ENCODE measurements around the gene TRAPPC12. TPM values are rescaled to one million over a fixed set of nuclear protein-coding genes. Genes with fewer than 3 reads are reported as not detected.

The TRAPPC12 gene
- total RNA-seq, 1 experiment from 2014 or later: 72.8 TPM

- Mint-ChIP-seq H3K4me1 (no peaks in the 10 kb centered on the region), H3K27me3 (ENCODE audit: low read depth) (no peaks in the 10 kb centered on the region), H3K27ac (no peak overlapping the region), H3K36me3 (peaks cover 23% of the 10 kb centered on the region), H3K4me3 (no peak overlapping the region), H3K9me3 (no peaks in the 10 kb centered on the region)
- POLR2A ChIA-PET: no interaction called here
- ATAC-seq: no peak
- no peak for DNase-seq (ENCODE audit: low spot score)
- TF ChIP-seq E2F4 (CRISPR knock-in tag; IDR thresholded peaks at IDR 0.05; ENCODE audit: borderline replicate concordance, low read depth) (no peak), ZNF416 (CRISPR knock-in tag; IDR thresholded peaks at IDR 0.05) (no peak), TP53 (CRISPR knock-in tag; IDR thresholded peaks at IDR 0.05) (no peak), GABPB1 (CRISPR knock-in tag; IDR thresholded peaks at IDR 0.05) (no peak), ATF1 (CRISPR knock-in tag; IDR thresholded peaks at IDR 0.05) (no peak), ZBTB21 (CRISPR knock-in tag; IDR thresholded peaks at IDR 0.05; ENCODE audit: borderline replicate concordance) (no peak), HMGA2 (CRISPR knock-in tag; IDR thresholded peaks at IDR 0.05) (no peak), FOXK1 (CRISPR knock-in tag; IDR thresholded peaks at IDR 0.05) (no peak), IRF2 (CRISPR knock-in tag; IDR thresholded peaks at IDR 0.05; ENCODE audit: borderline replicate concordance, low read depth) (no peak), SOX15 (CRISPR knock-in tag; IDR thresholded peaks at IDR 0.05) (no peak), RORB (CRISPR knock-in tag; IDR thresholded peaks at IDR 0.05) (no peak), RELA (CRISPR knock-in tag; IDR thresholded peaks at IDR 0.05; ENCODE audit: borderline replicate concordance) (no peak), FOXJ3 (CRISPR knock-in tag; IDR thresholded peaks at IDR 0.05; ENCODE audit: borderline replicate concordance) (no peak), ZNF121 (CRISPR knock-in tag; IDR thresholded peaks at IDR 0.05) (no peak), NFATC4 (CRISPR knock-in tag; IDR thresholded peaks at IDR 0.05) (no peak), ELF4 (CRISPR knock-in tag; IDR thresholded peaks at IDR 0.05; ENCODE audit: low read depth) (no peak)
- TF ChIP-seq, protein P1, sequence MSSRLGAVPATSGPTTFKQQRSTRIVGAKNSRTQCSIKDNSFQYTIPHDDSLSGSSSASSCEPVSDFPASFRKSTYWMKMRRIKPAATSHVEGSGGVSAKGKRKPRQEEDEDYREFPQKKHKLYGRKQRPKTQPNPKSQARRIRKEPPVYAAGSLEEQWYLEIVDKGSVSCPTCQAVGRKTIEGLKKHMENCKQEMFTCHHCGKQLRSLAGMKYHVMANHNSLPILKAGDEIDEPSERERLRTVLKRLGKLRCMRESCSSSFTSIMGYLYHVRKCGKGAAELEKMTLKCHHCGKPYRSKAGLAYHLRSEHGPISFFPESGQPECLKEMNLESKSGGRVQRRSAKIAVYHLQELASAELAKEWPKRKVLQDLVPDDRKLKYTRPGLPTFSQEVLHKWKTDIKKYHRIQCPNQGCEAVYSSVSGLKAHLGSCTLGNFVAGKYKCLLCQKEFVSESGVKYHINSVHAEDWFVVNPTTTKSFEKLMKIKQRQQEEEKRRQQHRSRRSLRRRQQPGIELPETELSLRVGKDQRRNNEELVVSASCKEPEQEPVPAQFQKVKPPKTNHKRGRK (CRISPR knock-in tag; IDR thresholded peaks at IDR 0.05; ENCODE audit: borderline replicate concordance): no peak
- TF ChIP-seq, protein P2, sequence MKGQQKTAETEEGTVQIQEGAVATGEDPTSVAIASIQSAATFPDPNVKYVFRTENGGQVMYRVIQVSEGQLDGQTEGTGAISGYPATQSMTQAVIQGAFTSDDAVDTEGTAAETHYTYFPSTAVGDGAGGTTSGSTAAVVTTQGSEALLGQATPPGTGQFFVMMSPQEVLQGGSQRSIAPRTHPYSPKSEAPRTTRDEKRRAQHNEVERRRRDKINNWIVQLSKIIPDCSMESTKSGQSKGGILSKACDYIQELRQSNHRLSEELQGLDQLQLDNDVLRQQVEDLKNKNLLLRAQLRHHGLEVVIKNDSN (CRISPR knock-in tag; IDR thresholded peaks at IDR 0.05): no peak
- TF ChIP-seq, protein P3, sequence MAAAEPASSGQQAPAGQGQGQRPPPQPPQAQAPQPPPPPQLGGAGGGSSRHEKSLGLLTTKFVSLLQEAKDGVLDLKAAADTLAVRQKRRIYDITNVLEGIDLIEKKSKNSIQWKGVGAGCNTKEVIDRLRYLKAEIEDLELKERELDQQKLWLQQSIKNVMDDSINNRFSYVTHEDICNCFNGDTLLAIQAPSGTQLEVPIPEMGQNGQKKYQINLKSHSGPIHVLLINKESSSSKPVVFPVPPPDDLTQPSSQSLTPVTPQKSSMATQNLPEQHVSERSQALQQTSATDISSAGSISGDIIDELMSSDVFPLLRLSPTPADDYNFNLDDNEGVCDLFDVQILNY (CRISPR knock-in tag; IDR thresholded peaks at IDR 0.05): no peak
- TF ChIP-seq, protein P4, sequence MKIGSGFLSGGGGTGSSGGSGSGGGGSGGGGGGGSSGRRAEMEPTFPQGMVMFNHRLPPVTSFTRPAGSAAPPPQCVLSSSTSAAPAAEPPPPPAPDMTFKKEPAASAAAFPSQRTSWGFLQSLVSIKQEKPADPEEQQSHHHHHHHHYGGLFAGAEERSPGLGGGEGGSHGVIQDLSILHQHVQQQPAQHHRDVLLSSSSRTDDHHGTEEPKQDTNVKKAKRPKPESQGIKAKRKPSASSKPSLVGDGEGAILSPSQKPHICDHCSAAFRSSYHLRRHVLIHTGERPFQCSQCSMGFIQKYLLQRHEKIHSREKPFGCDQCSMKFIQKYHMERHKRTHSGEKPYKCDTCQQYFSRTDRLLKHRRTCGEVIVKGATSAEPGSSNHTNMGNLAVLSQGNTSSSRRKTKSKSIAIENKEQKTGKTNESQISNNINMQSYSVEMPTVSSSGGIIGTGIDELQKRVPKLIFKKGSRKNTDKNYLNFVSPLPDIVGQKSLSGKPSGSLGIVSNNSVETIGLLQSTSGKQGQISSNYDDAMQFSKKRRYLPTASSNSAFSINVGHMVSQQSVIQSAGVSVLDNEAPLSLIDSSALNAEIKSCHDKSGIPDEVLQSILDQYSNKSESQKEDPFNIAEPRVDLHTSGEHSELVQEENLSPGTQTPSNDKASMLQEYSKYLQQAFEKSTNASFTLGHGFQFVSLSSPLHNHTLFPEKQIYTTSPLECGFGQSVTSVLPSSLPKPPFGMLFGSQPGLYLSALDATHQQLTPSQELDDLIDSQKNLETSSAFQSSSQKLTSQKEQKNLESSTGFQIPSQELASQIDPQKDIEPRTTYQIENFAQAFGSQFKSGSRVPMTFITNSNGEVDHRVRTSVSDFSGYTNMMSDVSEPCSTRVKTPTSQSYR (CRISPR knock-in tag; IDR thresholded peaks at IDR 0.05): no peak
- CTCF ChIA-PET: interaction anchor here (0.8 to 2.5 kb wide), 6 partner anchors 20 to 230 kb away, joined by 5 to 14 read pairs (median 7); no protein-coding TSS in a partner anchor
Observed at GRCh38 chr2:3422161-3422779, 42.8 kb downstream of the TRAPPC12 start.
